GM12878 (cell line): ENCODE data around the gene DIP2C. TPM values are rescaled to one million over a fixed set of nuclear protein-coding genes. Genes with fewer than 3 reads are reported as not detected.

Experiments used
- ATAC-seq: fragments of 200-7000 bp; cut with Tn5 transposase; 3 replicates; pipeline ENCODE4 v1.9.1; 2020; ENCODE audit warnings: mild to moderate bottlenecking, moderate library complexity
- BruUV-seq: library from RNA; stranded (reverse); fragments of 400-500 nt; replicated peaks from 2 replicates; lab custom pipeline; 2021; lab: Mats Ljungman, UMichigan
- CTCF ChIA-PET: fragments of 300-600 bp; sonication (Branson Sonifier 250); formaldehyde crosslinking; extraction: SDS; loops from one replicate; lab custom pipeline; 2021; ENCODE audit warnings: inconsistent platforms; lab: Yijun Ruan, JAX
- POLR2A ChIA-PET: fragments of 350-600 bp; formaldehyde crosslinking; extraction: SDS; loops from one replicate; lab custom pipeline; 2021; ENCODE audit warnings: inconsistent platforms; lab: Charles Lee
- RAD21 ChIA-PET: fragments of 300-600 bp; sonication (Branson Sonifier 250); formaldehyde crosslinking; loops from one replicate; lab custom pipeline; 2023; ENCODE audit warnings: antibody characterized with exemption; ENCODE audit not compliant: unreplicated experiment; lab: Charles Lee
- SMC1A ChIA-PET: fragments of 300-600 bp; sonication (Branson Sonifier 250); formaldehyde crosslinking; loops from one replicate; lab custom pipeline; 2023; ENCODE audit not compliant: unreplicated experiment, uncharacterized antibody; lab: Charles Lee
- DNase-seq: peaks from one replicate; pipeline ENCODE4 v3.0.0-alpha.2; 2011; ENCODE audit warnings: low read depth, low spot score
- FAIRE-seq: peaks from 3 replicates; lab custom pipeline; 2011; peaks lifted over from hg19 to GRCh38; lab: Jason Lieb, UNC
- H2AFZ ChIP-seq: 2 replicates; pipeline ENCODE4 v1.6.0; 2011; ENCODE audit warnings: low read depth, low read length, control low read depth; ENCODE audit not compliant: control insufficient read depth
- H3K27ac ChIP-seq: 2 replicates; pipeline ENCODE4 v1.5.1; 2011; ENCODE audit warnings: control low read depth; ENCODE audit not compliant: control insufficient read depth, insufficient read depth
- H3K27me3 ChIP-seq, 2 experiments: replicated peaks in 1 of 2; 2 replicates each; pipeline versions ENCODE4 v1.6.0 to v1.6.1; 2011; ENCODE audit warnings: low read length in 1 of 2; ENCODE audit not compliant: control insufficient read depth in 2 of 2, insufficient read depth in 2 of 2
- H3K36me3 ChIP-seq, 2 experiments: 2 replicates each; pipeline ENCODE4 v1.5.1; 2011; ENCODE audit warnings: low read length in 1 of 2; ENCODE audit not compliant: control insufficient read depth in 2 of 2, insufficient read depth in 2 of 2
- H3K4me1 ChIP-seq: 2 replicates; pipeline ENCODE4 v1.6.1; 2011; ENCODE audit warnings: mild to moderate bottlenecking, low read length, moderate library complexity, mixed read lengths; ENCODE audit not compliant: control insufficient read depth, insufficient read depth
- H3K4me2 ChIP-seq: 2 replicates; pipeline ENCODE4 v1.6.0; 2011; ENCODE audit warnings: control low read depth; ENCODE audit not compliant: control insufficient read depth, insufficient read depth
- H3K4me3 ChIP-seq: fragments of 200-600 bp; sonication (generic); 2 replicates; pipeline ENCODE4 v1.5.1; 2016
- H3K79me2 ChIP-seq: 2 replicates; pipeline ENCODE4 v1.6.0; 2011; ENCODE audit warnings: low read length; ENCODE audit not compliant: control insufficient read depth, insufficient read depth
- H3K9ac ChIP-seq: 2 replicates; pipeline ENCODE4 v1.8.0; 2011; ENCODE audit warnings: low read length, control low read depth, mixed read lengths; ENCODE audit not compliant: control insufficient read depth, insufficient read depth
- H3K9me3 ChIP-seq: replicated peaks from 3 replicates; pipeline ENCODE4 v1.5.1; 2011; ENCODE audit warnings: mild to moderate bottlenecking, low read length; ENCODE audit not compliant: control insufficient read depth, insufficient read depth
- H4K20me1 ChIP-seq: 2 replicates; pipeline ENCODE4 v1.6.0; 2011; ENCODE audit not compliant: control insufficient read depth, insufficient read depth
- ASH2L ChIP-seq: fragments of 300-600, 200-600 bp; sonication (generic); IDR thresholded peaks from 2 replicates; pipeline ENCODE4 v1.6.1; 2017; ENCODE audit warnings: low read depth, mild to moderate bottlenecking, borderline replicate concordance
- CHD2 ChIP-seq: IDR thresholded peaks from 2 replicates; pipeline ENCODE4 v1.6.1; 2011; ENCODE audit warnings: low read depth, low read length, improper control_type of control experiment, borderline replicate concordance
- CREM ChIP-seq: IDR thresholded peaks from 2 replicates; pipeline ENCODE4 v1.6.1; 2014; ENCODE audit warnings: antibody characterized with exemption, low read depth
- DPF2 ChIP-seq: fragments of 450-650 bp; IDR thresholded peaks from 2 replicates; pipeline ENCODE4 v1.6.1; 2017; ENCODE audit warnings: mild to moderate bottlenecking
- MTA3 ChIP-seq: IDR thresholded peaks from 2 replicates; pipeline ENCODE4 v1.6.1; 2012; ENCODE audit warnings: low read length, inconsistent platforms, borderline replicate concordance
- NFXL1 ChIP-seq: fragments of 450-650 bp; IDR thresholded peaks from 2 replicates; pipeline ENCODE4 v1.6.1; 2017; ENCODE audit warnings: antibody characterized with exemption, mild to moderate bottlenecking, borderline replicate concordance
- PAX5 ChIP-seq: IDR thresholded peaks from 2 replicates; pipeline ENCODE4 v1.6.1; 2011; ENCODE audit warnings: low read depth, low read length, borderline replicate concordance
- PML ChIP-seq: IDR thresholded peaks from 2 replicates; pipeline ENCODE4 v1.6.1; 2012; ENCODE audit warnings: low read length, inconsistent platforms
- TCF3 ChIP-seq: IDR thresholded peaks from 2 replicates; pipeline ENCODE4 v1.6.1; 2012; ENCODE audit warnings: low read depth, mild to moderate bottlenecking, low read length, borderline replicate concordance; ENCODE audit not compliant: insufficient read depth
- TCF7 ChIP-seq: IDR thresholded peaks from 2 replicates; pipeline ENCODE4 v1.6.1; 2014; ENCODE audit warnings: antibody characterized with exemption, borderline replicate concordance
- YY1 ChIP-seq: IDR thresholded peaks from 2 replicates; pipeline ENCODE4 v1.6.1; 2011; ENCODE audit warnings: low read depth, mild to moderate bottlenecking, low read length
- WGBS: methylation state at CpG from one replicate; pipeline ENCODE4 v1.1.6; 2016; ENCODE audit warnings: low lambda C conversion rate; ENCODE audit not compliant: insufficient replicate concordance, insufficient coverage; ENCODE audit errors: missing lambda C conversion rate; 5-methylcytosine and 5-hydroxymethylcytosine counted together
- in situ Hi-C: fragments of 300-500 bp; cut with MboI; formaldehyde crosslinking; loops from 9 replicates; pipeline ENCODE4 v1.14.3; 2018; ENCODE audit warnings: mixed read lengths
- intact Hi-C: fragments of 100-400 bp; cut with micrococcal nuclease; formaldehyde crosslinking; loops from one replicate; pipeline ENCODE4 v1.14.2; 2022; ENCODE audit not compliant: unreplicated experiment
- polyA plus RNA-seq, 11 experiments: library from polyadenylated mRNA; depleted of rRNA in 4 of 11; unstranded in 6 of 11; stranded (reverse) in 5 of 11; fragments of >200 nt; fragmentation: Nextera tagmentation in 4 of 11; fragmentation: Illumina TruSeq in 1 of 11; extraction: Ambion mirVana in 4 of 11; extraction: Trizol in 1 of 11; gene quantifications; 1 replicate in 1 of 11; 2 replicates in 10 of 11; pipeline versions ENCODE4 v1.2.1 to v1.2.3, GENCODE V29; 2011 to 2016; ENCODE audit warnings: inconsistent platforms in 2 of 11, missing spikeins in 2 of 11, low read depth in 1 of 11
- total RNA-seq, 4 experiments: library from RNA; depleted of rRNA in 3 of 4; stranded (reverse); fragments of >200 nt in 3 of 4; fragmentation: Illumina TruSeq in 1 of 4; extraction: Trizol in 1 of 4; gene quantifications; 2 replicates each; pipeline versions ENCODE4 v1.2.1 to v1.2.3, GENCODE V29; 2013 to 2021
- TF ChIP-seq, protein P1 (sequence below): fragments of 450-650 bp; IDR thresholded peaks from 2 replicates; pipeline ENCODE4 v1.6.1; 2017; ENCODE audit warnings: mild to moderate bottlenecking, low read depth, inconsistent platforms; ENCODE audit not compliant: poor library complexity, severe bottlenecking
- TF ChIP-seq, protein P2 (sequence below): IDR thresholded peaks from 2 replicates; pipeline ENCODE4 v1.6.1; 2011; ENCODE audit warnings: low read depth, low read length, improper control_type of control experiment, borderline replicate concordance

Gene DIP2C
- total and polyA plus RNA-seq, 10 of the 15 experiments (the other 5 are each of a cell fraction or from before 2014, with no cell fraction given), result 0.01 to 0.10 (median 0.06) TPM

DNA sequence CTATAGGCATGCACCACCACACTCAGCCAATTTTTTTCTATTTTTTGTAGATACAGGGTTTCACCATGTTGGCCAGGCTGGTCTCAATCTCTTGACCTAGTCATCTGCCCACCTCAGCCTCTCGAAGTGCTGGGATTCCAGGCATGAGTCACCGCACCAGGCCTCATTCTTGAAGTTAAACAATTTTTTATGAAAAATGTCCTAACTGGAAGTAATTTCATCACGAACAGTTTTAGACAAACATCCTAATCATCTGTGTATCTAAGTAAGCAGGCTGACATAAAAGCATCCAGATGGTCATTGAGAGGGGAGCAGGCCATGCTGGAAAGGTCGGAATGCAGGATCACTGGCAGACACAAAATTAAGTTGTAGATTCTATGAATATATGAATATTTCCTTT lies 285.1 kb downstream of the DIP2C start:
- in situ Hi-C loops, result no loop called here
- ChIA-PET POLR2A (interaction anchor here (0.7 kb wide), 1 partner anchor 97 kb away, joined by 3 read pairs; no protein-coding TSS in a partner anchor), RAD21 (no interaction called here), CTCF (no interaction called here), SMC1A (no interaction called here)
- no peak for FAIRE-seq
- Histone ChIP-seq H3K79me2 (no peaks in the 10 kb centered on the region), H3K4me3 (no peak overlapping the region), H3K9me3 (no peaks in the 10 kb centered on the region), H3K27ac (no peak overlapping the region), H3K9ac (no peak overlapping the region), H3K27me3 (peaks cover 0 to 1% of the 10 kb centered on the region in 2 experiments; a peak in 2 of 4 replicates), H4K20me1 (no peaks in the 10 kb centered on the region), H3K36me3 (no peaks in the 10 kb centered on the region), H2AFZ (no peak overlapping the region), H3K4me2 (no peak overlapping the region), H3K4me1 (no peaks in the 10 kb centered on the region)
- ATAC-seq, result no peak
- TF ChIP-seq CREM, result no peak
- no peak for TF ChIP-seq TCF3
- TF ChIP-seq CHD2, result no peak
- TF ChIP-seq YY1, result no peak
- TF ChIP-seq, protein P1, sequence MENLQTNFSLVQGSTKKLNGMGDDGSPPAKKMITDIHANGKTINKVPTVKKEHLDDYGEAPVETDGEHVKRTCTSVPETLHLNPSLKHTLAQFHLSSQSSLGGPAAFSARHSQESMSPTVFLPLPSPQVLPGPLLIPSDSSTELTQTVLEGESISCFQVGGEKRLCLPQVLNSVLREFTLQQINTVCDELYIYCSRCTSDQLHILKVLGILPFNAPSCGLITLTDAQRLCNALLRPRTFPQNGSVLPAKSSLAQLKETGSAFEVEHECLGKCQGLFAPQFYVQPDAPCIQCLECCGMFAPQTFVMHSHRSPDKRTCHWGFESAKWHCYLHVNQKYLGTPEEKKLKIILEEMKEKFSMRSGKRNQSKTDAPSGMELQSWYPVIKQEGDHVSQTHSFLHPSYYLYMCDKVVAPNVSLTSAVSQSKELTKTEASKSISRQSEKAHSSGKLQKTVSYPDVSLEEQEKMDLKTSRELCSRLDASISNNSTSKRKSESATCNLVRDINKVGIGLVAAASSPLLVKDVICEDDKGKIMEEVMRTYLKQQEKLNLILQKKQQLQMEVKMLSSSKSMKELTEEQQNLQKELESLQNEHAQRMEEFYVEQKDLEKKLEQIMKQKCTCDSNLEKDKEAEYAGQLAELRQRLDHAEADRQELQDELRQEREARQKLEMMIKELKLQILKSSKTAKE, result no peak
- TF ChIP-seq PML, result no peak
- no peak for TF ChIP-seq PAX5
- no peak for TF ChIP-seq DPF2
- no peak for TF ChIP-seq ASH2L
- TF ChIP-seq, protein P2, sequence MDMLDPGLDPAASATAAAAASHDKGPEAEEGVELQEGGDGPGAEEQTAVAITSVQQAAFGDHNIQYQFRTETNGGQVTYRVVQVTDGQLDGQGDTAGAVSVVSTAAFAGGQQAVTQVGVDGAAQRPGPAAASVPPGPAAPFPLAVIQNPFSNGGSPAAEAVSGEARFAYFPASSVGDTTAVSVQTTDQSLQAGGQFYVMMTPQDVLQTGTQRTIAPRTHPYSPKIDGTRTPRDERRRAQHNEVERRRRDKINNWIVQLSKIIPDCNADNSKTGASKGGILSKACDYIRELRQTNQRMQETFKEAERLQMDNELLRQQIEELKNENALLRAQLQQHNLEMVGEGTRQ, result no peak
- TF ChIP-seq MTA3, result no peak
- TF ChIP-seq NFXL1, result no peak
- no peak for TF ChIP-seq TCF7
- intact Hi-C loops, result no loop called here
- DNase-seq, result no peak
- BruUV-seq, result no TSS peak
- WGBS, result 56% methylated on average over 4 of the region's 4 CpGs
